ENCODE measurements around the gene GON4L. TPM values are rescaled to one million over a fixed set of nuclear protein-coding genes. Genes with fewer than 3 reads are reported as not detected.

The GON4L gene
- total and polyA plus RNA-seq, 2 experiments from 2014 or later = 45.2 to 93.1 TPM

GRCh38 chr1:155740995-155741394 is 116.0 kb downstream of the GON4L start:
- H4K20me1 ChIP-seq (replicated peaks; ENCODE audit: insufficient read depth) = no peaks in the 10 kb centered on the region
- ATAC-seq (no peak), DNase-seq (ENCODE audit: low spot score) (no peak)
- H3K4me1 ChIP-seq (ENCODE audit: insufficient read depth) = no peaks in the 10 kb centered on the region; the same call in 1 of the 2 replicates
- H3K4me3 Mint-ChIP-seq = no peak overlapping the region
- peaks cover 32% of the 10 kb centered on the region for H3K36me3 Mint-ChIP-seq (ENCODE audit: low read depth)
- no peaks in the 10 kb centered on the region for H3K79me2 ChIP-seq (replicated peaks; ENCODE audit: insufficient read depth)
- peaks cover 15% of the 10 kb centered on the region for H3K36me3 ChIP-seq (ENCODE audit: insufficient read depth)
- H3F3A ChIP-seq (replicated peaks; ENCODE audit: low read depth) = 0 out of 2 replicates have a peak, but pooled peaks cover 6% of the 10 kb centered on the region
- H2AFZ ChIP-seq = no peak overlapping the region
- no peak overlapping the region for H3K27ac Mint-ChIP-seq
- no peak overlapping the region for H3K27ac ChIP-seq (ENCODE audit: low read depth)
- H3K27me3 ChIP-seq (ENCODE audit: insufficient read depth) = no peaks in the 10 kb centered on the region
- H3K9me2 ChIP-seq (ENCODE audit: insufficient read depth) = no peaks in the 10 kb centered on the region
- no peak for TF ChIP-seq CREB1 (CRISPR knock-in tag; IDR thresholded peaks at IDR 0.05; ENCODE audit: low read depth)
- no peak for TF ChIP-seq STAT1 (IDR thresholded peaks at IDR 0.05; ENCODE audit: unreplicated experiment)
- TF ChIP-seq EZH2 (IDR thresholded peaks at IDR 0.05; ENCODE audit: low read depth, unreplicated experiment) = no peak
- TF ChIP-seq JUNB (IDR thresholded peaks at IDR 0.05; ENCODE audit: unreplicated experiment) = no peak
- TF ChIP-seq REST (IDR thresholded peaks at IDR 0.05; ENCODE audit: unreplicated experiment) = no peak
- TF ChIP-seq ZNF114 (CRISPR knock-in tag; IDR thresholded peaks at IDR 0.05) = no peak
- no peak for TF ChIP-seq EZH2phosphoT487 (IDR thresholded peaks at IDR 0.05; ENCODE audit: unreplicated experiment)
- TF ChIP-seq CTCF (conservative IDR thresholded peaks at IDR 0.05; ENCODE audit: low read depth in 2 of 2) = no peak
- no peak for TF ChIP-seq ZNF462 (CRISPR knock-in tag; IDR thresholded peaks at IDR 0.05)
- TF ChIP-seq ZNF331 (CRISPR knock-in tag; IDR thresholded peaks at IDR 0.05; ENCODE audit: low read depth) = no peak
- TF ChIP-seq ETS1 (IDR thresholded peaks at IDR 0.05) = no peak
- no peak for TF ChIP-seq NANOG (IDR thresholded peaks at IDR 0.05; ENCODE audit: borderline replicate concordance)
- TF ChIP-seq POLR2AphosphoS5 (IDR thresholded peaks at IDR 0.05; ENCODE audit: low read depth) = no peak; the same call in 1 of the 2 replicates
- H3K4me2 ChIP-seq = no peak overlapping the region
- H3K4me3 ChIP-seq = no peak overlapping the region
- H3K9me3 Mint-ChIP-seq = peaks cover 2% of the 10 kb centered on the region; the same call in 1 of the 3 replicates
- peaks cover 3% of the 10 kb centered on the region; the same call in 1 of the 3 replicates for H3K4me1 Mint-ChIP-seq
- H3K27me3 Mint-ChIP-seq (ENCODE audit: insufficient read depth, low read depth, poor library complexity) = peaks cover 7% of the 10 kb centered on the region
